Right hindlimb (tissue), 1 donor: ENCODE data around the gene PIAS4.

ENCODE experiments used
- DNase-seq: peaks from one replicate; pipeline ENCODE4 v3.0.0-alpha.2; 2018

The PIAS4 gene

DNA sequence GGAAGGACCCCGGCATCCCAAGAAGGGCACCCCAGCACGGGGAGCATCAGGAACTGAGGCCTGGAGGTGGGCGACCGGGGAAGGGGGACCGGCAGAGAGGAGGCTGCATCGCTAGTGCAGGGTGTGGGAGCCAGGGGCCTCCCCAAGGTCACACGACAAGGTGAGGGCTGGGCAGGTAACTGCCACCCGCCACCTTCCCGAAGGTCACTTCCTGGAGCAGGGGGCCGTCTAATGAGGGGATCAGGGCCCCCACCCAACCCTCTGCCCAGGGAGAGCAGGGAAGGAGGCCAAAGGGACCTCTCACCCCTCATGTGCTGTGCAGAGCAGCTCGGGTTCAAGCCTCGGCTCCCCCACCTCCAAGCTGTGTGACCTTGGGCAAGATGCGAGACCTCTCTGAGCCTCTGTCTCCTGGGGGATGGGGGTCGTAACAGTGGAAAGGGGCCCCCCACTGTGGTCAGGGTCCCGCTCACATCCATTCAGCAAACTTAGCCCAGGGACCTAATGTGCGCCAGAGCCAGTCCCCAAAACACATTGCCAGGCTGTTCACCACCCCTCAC, 53.2 kb downstream of the PIAS4 start:
- DNase-seq, result no peak

DNA sequence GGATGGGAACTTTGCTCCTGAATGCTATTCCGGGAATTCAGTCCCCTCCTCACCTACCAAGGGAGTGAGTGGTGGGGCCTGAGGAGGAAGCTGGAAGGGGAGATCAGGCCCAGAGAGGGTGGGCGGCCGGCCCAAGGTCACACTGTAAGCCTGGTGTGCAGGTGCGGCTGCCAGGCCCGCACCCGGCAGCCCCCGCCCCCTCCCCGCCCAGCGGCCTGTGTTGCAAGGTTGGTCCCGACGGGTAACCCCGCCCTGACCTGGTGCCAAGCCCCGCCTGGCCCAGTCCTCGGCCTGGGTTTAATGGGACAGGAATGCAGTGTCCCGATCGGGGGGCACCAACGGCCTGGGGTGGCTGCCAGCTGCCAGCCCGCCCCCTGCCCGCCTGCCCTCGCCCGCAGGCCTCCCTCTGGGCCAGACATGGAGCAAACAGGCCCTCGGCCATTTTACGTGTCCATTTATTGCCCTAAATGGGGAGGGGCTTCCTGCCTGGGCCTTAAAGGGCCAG, 53.7 kb downstream of the PIAS4 start:
- DNase-seq, result no peak

DNA sequence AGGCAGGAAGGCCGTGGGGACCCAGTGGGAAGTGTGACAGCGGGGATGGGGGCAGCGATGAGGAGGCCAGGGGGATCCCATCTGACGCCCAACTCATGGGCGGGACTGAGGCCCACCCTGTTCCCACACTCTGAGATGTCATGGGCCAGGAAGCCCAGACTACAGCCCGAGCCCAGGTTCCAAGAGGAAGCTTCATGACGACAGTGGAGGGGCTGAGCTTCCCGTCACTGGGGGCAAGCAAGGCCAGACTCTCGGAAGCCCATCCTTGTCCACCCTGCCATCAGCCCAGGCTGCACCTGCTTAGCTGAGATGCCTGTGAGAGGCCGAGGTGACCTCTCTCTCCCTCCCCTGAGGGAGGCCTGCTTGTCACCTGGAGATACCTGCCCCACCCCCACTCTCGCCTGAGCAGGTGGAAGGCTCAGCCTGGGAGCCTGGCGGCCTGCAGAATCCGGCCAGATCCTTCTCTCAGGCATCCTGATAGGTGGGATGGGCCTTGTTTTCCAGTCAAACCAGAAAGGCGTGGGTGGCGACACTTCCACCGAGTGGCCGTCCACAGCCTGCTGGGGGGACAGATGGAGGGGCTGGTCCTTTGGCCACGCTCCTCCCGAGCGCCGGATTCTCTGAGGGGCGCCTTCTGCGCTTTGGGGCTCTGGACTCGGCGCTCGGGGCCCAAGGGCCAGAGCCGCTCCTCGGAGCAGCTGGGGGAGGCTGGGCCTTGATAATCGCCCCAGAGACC, 54.3 kb downstream of the PIAS4 start:
- no peak for DNase-seq

DNA sequence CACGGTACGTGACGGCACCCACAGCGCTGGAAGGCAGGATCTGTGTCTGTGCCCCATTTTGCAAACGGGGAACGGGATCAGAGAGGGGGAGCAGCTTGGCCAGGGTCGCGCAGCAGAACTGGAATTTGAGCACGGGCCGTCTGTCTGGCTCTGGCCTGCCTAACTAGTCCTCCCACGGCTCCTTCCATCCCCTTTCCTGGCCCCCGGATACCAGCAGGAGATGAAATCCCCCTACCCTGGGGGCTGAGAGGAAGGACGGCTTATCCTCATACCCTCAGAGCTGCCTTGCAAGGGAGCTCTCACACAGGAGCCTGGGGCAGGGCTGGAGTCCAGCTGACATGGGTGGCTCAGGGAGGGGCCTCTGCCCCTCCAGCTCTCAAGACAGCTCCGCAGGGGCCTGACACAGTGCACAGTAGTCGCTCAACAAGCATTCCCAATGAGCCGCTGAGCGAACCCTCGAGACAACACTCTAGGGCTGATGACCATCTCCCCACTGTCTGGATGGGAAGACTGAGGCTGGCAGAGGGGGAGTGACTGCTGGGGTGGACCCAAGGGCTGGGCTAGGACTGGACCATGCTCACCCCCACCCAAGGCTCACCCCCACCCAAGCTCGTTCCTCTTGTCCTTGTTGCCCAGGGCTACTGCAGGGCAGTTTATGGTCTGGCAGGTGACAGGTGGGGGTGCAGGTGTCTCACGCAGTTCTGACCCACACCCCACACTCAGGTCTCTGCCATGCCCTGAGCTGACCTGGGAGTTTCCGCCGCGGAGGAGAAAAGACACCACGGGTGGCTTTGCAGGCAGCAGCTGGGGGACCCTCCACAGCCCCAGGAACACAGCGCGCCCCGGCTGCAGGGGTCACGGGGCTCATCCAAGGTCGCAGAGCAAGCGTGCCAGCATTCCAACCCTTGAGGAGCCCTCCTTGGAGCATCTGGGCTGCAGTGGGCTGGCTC, 55.2 kb downstream of the PIAS4 start:
- DNase-seq, result no peak

DNA sequence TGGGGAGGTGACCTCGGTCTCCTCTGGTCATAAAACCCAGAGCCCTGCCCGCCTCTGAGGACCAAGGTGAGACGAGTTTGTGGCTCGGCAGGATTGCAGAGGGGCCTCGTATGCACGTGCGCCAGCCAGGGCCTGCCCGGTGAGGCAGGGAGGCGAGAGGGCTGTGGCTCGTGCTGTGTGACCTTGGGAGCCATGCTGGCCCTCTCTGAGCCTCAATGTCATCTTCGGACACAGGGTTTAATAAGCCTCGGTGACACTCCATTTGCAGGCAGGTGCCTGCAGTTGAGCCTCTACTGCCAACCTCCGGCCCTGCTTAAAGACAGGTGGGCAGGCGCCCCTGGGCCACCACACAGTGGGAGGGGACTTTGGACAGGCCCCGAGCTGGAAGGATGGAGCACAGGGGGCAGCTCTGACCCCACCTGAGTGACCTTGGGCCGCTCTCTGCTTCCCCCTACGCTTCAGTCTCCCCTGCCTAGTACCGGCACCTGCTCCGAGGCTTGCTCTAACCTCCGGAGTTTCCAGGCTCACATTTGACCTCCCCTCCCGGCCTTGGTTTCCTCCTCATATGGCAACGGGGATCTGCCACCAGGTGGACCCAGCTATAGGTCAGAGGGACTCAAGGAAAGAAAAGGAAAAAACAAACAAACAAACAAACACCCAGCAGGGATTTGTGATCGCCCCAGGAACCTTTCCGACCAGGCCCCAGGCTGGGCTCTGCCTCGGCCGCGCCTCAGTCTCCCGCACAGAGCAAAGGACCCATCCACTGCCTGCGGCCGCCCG, 56.0 kb downstream of the PIAS4 start:
- DNase-seq, result peak; percentile 32

DNA sequence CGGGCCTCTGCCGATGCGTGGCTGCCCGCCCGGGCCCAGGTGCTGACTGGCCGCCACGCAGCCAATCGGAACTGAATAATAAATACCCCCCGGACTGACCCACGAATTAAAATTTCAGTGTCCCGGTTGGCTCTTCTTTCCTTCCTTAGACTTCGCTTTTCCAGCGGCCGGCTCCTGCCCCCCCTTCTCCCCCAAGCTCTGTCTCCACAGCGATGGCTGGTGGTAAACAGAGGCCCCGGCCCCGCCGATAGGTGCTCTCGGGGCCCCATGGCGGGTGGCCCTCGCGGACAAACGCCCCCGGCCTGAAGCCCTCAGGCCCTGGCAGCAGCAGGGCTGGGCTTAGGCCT, 56.6 kb downstream of the PIAS4 start:
- DNase-seq, result peak; percentile 53

DNA sequence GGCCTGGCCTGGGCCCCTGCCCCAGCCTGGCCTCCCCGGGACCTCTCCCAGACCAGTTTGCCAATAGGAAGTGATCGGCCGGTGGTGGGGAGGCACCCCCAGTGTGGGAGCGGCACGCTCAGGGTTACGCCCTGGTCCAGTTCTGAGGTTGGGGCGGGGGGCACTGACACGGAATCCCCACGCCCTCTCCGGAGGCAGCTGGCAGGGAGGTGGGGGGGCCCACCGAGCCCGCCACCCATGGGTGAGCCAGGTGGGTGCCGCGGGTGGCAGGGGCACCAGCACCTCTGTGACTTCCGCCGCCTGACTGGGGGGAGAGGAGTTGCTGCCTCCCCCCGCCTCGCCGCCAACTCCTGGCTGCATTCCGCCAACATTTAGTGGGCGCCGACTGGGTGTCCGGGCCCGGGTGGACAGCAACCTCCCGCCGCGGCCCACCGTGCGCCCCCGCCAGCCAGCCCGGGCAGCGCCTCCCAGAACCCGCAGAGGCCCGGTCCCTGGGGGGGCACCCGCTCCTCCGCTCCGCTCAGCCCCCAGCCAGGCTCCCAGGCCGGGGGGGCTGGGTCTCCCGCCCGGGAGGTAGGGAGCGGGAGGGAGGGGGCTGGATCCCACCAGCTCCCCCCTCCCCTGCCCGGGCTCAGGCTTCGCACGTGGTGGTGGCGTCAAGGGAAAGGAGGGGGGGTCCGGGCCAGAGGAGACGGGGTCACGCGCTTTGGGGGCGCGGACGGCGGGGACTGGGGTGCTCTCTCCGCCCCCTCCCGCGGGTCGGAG, 57.1 kb downstream of the PIAS4 start:
- DNase-seq, result peak; percentile 76

DNA sequence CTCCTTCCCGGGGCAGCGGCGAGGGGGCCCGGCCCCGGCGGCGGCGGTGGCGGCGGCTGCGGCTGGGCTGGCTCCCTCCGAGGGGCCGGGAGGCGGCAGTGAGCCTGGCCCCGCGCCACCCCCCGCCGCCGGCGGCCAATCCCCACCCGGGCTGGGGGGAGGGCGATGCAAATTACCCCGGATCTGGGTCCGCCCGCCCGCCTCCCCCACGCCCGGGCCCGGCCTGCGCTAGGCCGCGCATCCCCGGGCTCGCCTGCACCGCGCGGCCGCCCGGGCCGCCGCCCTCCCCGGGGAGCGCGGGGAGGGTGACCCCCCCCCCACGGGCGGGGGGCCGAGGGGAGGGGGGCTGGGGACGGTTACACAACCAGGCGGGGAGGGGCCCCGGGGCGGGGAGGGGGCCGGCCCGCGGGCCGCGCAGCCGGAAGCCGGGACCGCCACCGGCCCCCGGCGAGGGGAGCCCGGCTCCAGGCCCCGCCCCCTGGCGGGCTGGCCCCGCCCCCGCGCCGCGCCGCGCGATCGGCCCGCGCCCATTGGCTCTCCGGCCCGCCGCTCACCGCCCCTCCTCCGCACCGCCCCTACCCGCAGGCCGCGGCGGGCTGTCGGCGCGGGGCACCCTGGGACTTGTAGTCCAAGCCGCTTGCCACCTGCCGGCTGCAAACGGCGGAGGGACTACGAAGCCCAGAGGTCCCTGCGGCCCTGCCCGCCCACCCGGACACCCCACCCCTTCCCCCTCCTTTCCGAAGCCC, 58.1 kb downstream of the PIAS4 start:
- peak; percentile 98 for DNase-seq

DNA sequence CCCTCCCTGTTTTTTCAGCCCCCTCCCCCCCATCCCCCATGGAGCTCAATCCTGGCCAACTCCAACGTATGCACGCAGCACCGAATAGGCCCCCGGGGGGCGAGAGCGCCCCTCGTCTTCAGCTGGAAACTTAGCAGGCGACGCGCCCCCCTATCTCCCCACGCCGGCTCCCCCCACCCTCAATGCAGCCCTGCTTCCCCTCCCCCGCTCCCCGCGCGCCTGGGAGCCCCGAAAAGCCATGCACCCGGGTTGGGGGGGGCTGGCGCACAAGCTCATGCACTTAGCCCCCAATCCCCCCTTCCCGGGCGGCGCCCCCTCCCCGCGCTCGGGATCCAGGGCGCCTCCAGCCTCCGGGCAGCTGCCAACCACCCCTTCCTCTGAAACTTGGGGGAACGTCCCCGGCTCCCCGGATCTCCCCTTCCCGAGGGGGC, 58.7 kb downstream of the PIAS4 start:
- DNase-seq, result no peak

DNA sequence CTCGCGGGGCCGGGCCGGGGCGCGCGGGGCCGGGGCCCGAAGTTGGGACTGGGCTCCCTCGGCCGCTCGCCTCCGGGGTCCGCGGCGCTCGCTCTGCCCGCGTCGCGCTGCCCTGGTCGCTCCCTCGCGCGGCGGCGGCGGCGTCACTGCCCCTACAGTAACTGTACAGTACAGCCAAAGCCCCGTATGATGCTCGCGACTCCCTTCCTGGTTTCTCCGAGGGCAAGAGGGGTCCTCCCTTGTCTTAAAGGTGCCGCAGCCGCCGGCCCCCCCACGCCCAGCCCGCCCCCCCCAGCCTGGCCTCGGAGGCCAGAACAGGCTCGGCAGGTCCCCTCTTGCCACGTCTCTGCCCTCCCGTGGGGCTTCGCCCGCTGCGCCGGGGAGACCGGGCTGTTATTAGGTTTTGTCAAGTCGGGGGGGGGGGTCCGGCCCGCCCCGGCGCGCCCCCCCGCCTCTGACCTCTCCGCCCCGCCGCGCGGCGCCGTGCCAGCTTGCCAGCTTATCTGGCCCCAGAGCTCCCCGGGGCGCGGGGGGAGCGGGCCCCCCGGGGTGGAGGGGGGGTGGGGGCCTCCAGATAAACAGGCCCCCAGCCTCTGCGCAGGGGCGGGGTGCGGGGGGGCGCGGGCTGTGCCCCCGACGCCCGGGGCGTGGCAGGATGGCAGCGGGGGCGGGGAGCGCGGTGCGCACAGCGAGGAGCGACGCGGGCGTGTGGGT, 59.3 kb downstream of the PIAS4 start, which contains the start of gene ZBTB7A:
TSS of gene ZBTB7A (minus strand) at position 218 of the 714 bp plus-strand sequence. CDS start 11,667 bp downstream, outside the sequence.
- peak; percentile 89 for DNase-seq

DNA sequence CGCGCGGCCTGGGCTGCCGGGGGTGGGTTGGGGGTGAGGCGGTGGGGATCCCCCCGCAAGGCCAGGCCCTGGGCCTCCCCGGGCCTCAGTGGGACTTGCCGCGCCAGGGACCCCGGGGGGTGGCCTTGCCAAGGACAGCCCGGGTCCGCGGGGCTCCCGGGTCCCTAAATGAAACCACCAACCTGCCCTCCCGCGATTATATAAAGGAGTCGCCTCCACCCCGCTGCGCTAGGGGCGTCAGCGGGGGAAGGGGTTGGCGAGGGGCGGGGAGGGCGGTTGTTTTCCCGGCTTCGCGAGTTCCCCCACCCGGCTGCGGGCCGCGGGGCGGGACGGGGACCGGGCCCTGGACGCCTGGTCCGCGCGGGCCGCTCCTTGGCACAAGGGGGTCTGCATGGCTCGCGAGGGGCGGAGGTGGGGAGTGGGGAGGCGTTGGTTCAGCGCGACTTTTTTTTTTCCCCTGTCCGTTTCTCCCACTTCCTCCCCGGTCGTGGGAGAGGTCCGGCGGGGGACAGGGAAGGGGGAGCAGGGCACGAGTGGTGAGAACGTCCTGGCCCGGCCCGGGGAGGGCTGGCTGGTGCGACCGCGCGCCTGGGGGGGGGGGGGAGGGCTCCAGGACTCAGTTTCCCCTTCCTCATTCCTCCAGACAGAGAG, 60.0 kb downstream of the PIAS4 start:
- DNase-seq, result peak; percentile 66

DNA sequence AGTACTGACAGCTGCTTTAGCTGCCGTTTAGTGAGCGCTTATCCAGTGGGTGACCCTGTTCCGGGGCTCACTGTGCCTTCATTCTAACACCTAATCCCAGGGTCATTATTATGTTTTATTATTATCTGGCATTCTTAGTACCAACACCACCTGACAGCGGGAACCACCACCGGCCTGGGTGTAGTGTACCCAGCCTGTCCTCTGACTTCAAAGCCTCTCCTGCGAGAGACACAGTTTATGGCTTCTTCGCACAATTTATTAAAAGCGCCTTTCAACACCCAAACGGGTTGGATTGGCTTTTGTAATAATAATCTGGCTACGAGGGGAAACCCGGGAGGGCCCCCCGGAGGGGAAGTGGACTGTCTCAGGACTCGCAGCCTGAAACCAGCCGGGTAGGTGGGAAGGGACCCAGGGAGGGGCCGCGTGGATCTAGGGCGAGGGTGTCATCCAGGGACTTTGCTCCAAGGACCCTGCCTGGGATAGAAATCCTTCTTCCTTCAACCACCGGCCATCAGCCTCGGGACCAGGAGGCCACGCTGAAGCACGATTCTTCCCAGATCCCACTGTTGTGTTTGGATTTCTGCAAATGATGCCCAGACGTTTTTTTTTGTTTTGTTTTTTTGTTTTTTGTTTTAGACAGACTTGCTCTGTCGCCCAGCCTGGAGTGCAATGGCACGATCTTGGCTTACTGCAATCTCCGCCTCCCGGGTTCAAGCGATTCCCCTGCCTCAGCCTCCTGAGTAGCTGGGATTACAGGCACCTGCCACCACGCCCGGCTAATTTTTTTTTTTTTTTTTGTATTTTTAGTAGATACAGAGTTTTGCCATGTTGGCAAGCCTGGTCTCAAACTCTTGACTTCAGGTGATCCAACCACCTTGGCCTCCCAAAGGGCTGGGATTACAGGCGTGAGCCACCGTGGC, 60.8 kb downstream of the PIAS4 start:
- DNase-seq, result no peak

DNA sequence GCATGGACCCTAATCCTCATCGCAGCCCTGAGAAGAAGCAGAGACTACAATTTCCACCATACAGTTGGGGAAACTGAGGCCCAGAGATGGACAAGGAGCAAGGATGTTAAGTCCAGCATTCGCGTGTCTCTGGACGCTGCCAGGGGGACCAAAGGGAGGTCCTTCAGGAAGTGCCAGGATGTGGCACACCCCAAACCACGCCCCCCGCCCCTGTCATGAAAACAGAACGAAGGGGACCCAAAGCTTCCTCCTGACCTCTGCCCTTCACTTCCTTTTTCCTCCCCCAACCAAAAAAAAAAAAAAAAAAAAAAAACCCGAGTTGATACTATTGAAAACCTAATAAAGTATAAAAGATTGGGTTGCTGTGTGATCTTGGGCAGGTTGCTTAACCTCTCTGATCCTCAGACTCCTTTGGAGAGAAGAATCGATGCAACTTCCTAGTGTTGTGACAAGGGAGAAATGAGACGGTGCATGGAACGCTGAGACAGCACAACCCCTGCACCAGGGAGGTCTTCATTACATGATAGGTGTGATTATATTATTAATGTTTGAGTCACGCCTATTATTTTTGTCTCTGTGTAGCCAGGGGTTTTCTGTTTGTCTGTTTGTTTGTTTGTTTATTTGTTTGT, 61.9 kb downstream of the PIAS4 start:
- no peak for DNase-seq

DNA sequence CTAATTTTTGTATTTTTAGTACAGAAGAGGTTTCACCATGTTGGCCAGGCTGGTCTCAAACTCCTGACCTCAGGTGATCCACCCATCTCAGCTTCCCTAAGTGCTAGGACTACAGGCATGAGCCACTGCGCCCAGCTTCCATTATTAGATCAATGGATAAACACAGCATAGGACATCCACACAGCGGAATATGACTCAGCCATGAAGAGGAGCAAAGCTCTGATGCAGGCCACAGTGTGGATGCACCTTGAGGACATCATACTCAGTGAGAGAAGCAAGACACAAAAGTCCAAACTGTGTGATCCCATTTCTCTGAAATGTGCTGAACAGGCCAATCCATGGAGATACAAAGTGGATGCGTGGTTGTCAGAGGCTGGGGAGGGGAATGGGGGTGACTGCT, 64.1 kb downstream of the PIAS4 start:
- DNase-seq, result no peak

DNA sequence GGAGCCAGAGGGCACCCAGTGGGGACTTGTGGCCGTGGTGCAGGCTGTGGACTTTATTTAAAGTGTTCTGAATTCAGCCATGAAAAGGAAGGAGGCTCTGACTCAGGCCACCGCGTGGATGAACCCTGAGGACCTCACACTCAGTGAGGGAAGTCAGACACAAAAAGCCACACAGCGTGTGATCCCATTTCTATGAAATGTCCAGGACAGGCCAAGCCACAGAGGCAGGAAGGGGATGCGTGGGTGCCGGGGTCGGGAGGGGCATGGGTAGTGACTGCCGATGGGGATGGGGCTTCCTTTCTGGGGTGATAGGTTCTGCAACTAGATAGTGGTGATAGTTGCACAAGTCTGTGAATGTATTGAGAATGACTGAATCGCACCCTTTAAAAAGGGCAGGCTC, 67.8 kb downstream of the PIAS4 start:
- no peak for DNase-seq

DNA sequence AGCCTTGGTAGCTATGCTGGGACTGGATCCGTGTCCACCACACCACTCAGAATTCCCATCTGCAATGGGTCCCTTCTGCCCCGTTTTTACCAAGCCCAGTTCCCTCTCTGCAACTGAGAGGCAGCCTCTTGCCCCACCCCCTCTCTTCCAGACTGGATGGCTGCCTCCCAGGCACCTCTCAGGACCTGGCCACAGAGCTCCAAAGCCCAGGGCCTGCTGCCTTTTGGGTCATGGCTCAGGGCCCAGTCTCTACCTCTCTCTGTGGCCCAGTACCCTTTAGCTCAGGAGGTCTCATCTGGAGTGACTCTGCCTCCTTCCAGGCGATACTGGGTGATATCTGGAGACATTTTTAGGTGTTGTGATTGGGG, 69.5 kb downstream of the PIAS4 start:
- peak; percentile 14 for DNase-seq

DNA sequence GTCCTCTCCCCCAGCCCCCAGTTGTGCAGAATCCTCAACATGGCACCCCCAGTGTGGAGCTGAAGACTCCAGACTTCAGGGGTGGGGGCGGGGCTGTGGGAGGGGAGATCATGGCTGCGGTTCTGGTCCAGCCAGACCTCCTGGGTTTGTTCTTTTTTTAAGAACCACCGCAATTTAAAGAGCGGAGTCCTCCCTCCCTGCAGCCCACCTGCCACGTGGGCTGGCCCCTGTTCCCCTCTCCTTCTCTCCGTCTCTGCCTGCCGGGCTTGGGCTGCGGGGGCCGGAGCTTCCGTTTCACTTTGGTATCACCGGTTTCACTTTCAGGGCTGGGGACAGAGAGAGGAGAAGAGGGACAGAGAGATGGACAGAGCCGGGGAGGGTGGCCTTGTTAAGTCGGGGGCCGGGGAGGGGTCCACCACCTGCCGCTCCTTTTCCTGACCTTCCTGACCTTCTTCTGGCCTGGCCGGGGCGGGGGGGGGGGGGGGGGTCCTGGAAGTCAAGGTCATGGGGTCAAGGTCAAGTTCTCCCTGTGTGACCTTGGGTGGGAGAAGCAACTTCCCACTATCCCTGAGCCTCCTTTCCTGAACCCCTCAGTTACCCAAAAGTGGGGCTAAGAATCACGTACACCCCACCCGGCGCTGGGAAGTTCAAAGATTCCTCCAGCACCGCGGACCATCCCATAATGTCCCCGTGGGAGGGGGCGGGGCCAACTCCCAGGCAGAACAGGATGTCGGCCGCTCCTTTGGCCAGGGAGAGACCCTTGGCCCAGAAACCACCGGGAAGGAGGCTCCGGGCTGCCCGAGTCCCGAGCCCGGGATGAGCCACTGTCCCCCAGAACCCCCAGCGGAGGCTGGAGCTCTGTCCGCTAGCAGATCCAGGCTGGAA, 70.5 kb downstream of the PIAS4 start:
- peak; percentile 81 for DNase-seq
